ENCODE data around the gene TMEM131. TPM values are rescaled to one million over a fixed set of nuclear protein-coding genes. Genes with fewer than 3 reads are reported as not detected.

Gene TMEM131
- total RNA-seq, 1 donor from 2014 or later: 41.3 TPM

DNA sequence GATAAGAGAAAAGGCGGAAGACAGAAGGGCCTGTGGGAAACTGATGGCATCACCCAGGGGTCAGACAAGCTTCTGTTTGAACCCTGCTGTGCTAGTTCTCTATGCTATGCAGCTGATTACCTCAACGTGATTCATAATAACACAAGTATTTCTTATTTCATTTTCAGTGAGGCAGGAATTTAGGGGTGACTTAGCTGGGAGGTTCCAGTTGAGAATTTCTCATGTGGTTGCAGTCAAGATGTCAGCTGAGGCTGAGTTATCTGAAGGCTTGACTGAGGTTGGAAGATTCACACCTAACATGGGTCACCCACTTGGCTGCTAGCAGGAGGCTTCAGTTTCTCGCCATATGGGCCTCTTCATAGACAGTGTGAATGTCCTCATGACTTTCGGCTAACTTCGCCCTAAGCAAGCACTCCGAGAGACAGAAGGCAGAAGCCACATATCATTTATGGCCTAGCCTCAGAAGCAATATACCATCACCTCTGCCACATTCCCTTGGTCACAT, 34.0 kb upstream of the TMEM131 start:
- no peak for DNase-seq (ENCODE audit: extremely low spot score, unreplicated experiment)
- Mint-ChIP-seq H3K4me3 (no peak overlapping the region), H3K4me1 (ENCODE audit: unreplicated experiment) (peaks cover 9% of the 10 kb centered on the region), H3K27ac (no peak overlapping the region), H3K9me3 (no peaks in the 10 kb centered on the region), H3K27me3 (peaks cover 8% of the 10 kb centered on the region), H3K36me3 (no peaks in the 10 kb centered on the region)
- TF ChIP-seq, protein P1, sequence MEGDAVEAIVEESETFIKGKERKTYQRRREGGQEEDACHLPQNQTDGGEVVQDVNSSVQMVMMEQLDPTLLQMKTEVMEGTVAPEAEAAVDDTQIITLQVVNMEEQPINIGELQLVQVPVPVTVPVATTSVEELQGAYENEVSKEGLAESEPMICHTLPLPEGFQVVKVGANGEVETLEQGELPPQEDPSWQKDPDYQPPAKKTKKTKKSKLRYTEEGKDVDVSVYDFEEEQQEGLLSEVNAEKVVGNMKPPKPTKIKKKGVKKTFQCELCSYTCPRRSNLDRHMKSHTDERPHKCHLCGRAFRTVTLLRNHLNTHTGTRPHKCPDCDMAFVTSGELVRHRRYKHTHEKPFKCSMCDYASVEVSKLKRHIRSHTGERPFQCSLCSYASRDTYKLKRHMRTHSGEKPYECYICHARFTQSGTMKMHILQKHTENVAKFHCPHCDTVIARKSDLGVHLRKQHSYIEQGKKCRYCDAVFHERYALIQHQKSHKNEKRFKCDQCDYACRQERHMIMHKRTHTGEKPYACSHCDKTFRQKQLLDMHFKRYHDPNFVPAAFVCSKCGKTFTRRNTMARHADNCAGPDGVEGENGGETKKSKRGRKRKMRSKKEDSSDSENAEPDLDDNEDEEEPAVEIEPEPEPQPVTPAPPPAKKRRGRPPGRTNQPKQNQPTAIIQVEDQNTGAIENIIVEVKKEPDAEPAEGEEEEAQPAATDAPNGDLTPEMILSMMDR (conservative IDR thresholded peaks at IDR 0.05): no peak

DNA sequence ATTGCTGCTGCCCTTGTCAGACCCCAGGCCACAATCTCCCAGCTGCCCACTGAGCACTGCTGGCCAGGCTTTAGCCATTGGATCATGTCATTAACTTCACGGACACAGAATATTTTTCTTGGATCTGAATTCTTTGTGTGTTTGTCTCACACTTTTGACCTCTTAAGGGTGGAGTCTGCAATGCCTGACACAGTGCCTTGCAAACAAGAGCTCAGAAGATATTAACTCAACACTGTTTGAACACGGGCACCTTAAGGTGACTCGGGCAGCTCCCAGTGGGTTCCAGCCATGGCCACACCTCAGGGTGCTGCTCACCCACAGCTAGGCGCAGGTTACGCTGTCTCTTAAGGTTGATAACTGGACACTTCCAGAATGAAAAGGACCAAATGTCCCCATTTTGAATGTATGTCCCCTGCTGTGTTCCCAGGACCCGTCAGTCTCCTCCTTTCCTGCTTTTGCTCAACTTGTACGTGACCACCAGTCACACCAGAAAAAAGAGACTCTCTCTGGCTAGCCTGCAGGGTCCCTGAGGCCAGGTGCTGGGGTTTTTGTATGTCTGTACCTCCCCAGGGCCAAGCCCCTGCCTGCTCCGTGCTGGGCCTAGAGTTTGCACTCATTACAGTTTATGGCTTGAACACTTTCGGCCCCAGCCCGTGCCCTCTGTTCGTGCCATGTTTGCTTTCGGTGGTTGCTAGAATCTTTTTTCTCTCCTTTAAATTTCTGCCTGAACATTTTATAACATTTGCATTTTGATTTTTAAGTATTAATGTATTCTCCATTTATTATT, 33.4 kb upstream of the TMEM131 start:
- peaks cover 8% of the 10 kb centered on the region for H3K27me3 Mint-ChIP-seq
- no peaks in the 10 kb centered on the region for H3K9me3 Mint-ChIP-seq
- H3K4me3 Mint-ChIP-seq: no peak overlapping the region
- H3K36me3 Mint-ChIP-seq: no peaks in the 10 kb centered on the region
- TF ChIP-seq, protein P1 (conservative IDR thresholded peaks at IDR 0.05): no peak
- peaks cover 9% of the 10 kb centered on the region for H3K4me1 Mint-ChIP-seq (ENCODE audit: unreplicated experiment)
- peak; percentile 16 for DNase-seq (ENCODE audit: extremely low spot score, unreplicated experiment)
- H3K27ac Mint-ChIP-seq: no peak overlapping the region

DNA sequence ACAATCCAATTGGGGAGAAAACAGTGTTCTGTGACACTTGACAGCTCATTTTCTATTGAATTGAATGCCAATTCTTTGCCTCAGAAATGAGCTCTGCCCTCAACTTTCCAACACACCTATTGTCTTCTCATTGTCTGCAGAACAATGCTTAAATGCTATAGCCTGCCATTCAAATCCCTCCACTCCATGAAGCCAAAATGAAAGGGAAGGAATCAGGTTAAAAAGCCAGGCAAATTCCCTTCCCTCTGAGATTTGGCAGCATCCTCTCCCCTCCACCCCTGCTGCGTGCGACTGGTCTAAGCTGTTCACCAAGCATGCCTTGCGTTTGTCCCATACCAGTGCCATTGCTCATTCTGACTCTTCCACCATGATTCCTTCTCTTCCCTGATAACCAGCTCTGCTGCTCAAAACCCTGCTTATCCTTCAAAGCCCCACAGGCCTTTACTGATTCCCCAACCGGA, 32.4 kb upstream of the TMEM131 start:
- H3K36me3 Mint-ChIP-seq: no peaks in the 10 kb centered on the region
- peak; percentile 7 for DNase-seq (ENCODE audit: extremely low spot score, unreplicated experiment)
- H3K27ac Mint-ChIP-seq: no peak overlapping the region
- H3K4me3 Mint-ChIP-seq: no peak overlapping the region
- no peaks in the 10 kb centered on the region for H3K9me3 Mint-ChIP-seq
- TF ChIP-seq, protein P1 (conservative IDR thresholded peaks at IDR 0.05): no peak
- peaks cover 8% of the 10 kb centered on the region for H3K27me3 Mint-ChIP-seq
- H3K4me1 Mint-ChIP-seq (ENCODE audit: unreplicated experiment): peaks cover 9% of the 10 kb centered on the region

DNA sequence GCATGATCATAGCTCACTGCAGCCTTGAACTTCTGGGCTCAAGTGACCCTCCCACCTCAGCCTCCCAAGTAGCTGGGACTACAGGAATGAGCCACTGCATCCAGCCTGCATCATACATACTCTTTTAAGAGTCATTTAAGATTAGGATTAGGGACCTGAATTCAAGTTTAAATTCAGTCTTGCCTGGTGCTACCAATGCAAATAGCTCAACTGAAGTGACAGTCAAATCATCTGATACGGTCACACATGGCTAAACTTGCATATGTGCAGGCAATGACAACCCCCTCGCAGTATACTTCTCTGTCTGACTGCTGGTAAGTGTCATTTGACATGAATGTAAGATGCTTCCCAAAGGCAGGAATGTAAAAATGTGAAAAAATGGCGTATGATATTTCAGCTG, 31.8 kb upstream of the TMEM131 start:
- H3K27me3 Mint-ChIP-seq: peaks cover 8% of the 10 kb centered on the region
- peaks cover 9% of the 10 kb centered on the region for H3K4me1 Mint-ChIP-seq (ENCODE audit: unreplicated experiment)
- no peaks in the 10 kb centered on the region for H3K36me3 Mint-ChIP-seq
- H3K4me3 Mint-ChIP-seq: no peak overlapping the region
- no peaks in the 10 kb centered on the region for H3K9me3 Mint-ChIP-seq
- H3K27ac Mint-ChIP-seq: no peak overlapping the region
- DNase-seq (ENCODE audit: extremely low spot score, unreplicated experiment): peak; percentile 18
- TF ChIP-seq, protein P1 (conservative IDR thresholded peaks at IDR 0.05): no peak

DNA sequence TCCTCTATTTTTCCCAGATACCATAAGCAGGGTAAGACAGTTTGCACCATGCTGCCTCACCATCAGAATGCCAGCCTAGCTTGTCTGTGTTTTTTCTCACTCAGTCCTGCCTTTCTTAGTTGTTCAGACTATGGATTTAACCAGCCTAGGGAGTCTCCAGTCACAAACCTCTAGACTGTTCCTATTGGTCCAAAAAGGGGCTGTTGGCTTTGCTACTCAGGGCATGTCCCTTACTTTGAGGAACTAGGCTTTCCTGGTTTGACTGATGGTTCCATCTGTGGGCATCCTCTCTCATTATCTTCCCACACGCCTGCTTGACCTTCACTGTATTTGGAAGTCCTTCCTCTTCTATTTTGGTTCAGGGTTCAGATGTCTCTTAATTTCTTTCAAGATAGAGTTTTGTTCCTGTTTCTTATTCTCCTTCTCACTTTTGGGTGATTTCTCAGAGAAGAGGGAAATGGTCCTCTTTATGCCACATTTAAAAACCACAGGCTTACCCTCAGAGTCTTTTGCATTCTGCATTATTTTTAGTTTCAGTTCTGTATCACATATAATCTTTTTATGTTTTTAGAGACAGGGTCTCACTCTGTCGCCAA, 31.3 kb upstream of the TMEM131 start:
- Mint-ChIP-seq H3K4me1 (ENCODE audit: unreplicated experiment) (peaks cover 9% of the 10 kb centered on the region), H3K36me3 (no peaks in the 10 kb centered on the region), H3K27ac (no peak overlapping the region), H3K4me3 (no peak overlapping the region), H3K9me3 (no peaks in the 10 kb centered on the region), H3K27me3 (peaks cover 8% of the 10 kb centered on the region)
- TF ChIP-seq, protein P1 (conservative IDR thresholded peaks at IDR 0.05): no peak
- no peak for DNase-seq (ENCODE audit: extremely low spot score, unreplicated experiment)

All from type B pancreatic cell (in vitro differentiated cells).